ENCODE results near the gene SPATA16.

Gene SPATA16

DNA sequence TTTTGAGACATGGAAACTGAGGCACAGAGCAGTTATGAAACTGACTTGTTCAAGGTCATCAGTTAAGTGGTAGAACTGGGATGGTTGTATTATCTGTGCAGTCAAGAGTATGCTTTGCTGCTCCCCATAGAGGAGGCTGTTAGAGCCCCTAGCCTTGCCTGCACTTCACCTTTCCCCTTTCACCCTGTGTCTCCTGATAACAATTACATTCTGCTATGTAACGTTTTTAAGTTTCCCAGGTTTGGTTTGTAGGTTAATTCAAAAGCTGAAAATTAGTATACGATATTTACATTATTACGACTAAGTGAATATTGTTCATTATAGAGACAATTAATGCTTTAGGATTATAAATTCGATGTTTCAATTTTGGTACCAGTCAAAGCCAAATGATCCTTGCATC lies 300.6 kb downstream of the SPATA16 start:
- H3K4me3 ChIP-seq: no peak overlapping the region
- no peak overlapping the region for H3K27ac ChIP-seq
- DNase-seq: no peak
- no peaks in the 10 kb centered on the region for H3K4me1 ChIP-seq
- TF ChIP-seq, protein P1, sequence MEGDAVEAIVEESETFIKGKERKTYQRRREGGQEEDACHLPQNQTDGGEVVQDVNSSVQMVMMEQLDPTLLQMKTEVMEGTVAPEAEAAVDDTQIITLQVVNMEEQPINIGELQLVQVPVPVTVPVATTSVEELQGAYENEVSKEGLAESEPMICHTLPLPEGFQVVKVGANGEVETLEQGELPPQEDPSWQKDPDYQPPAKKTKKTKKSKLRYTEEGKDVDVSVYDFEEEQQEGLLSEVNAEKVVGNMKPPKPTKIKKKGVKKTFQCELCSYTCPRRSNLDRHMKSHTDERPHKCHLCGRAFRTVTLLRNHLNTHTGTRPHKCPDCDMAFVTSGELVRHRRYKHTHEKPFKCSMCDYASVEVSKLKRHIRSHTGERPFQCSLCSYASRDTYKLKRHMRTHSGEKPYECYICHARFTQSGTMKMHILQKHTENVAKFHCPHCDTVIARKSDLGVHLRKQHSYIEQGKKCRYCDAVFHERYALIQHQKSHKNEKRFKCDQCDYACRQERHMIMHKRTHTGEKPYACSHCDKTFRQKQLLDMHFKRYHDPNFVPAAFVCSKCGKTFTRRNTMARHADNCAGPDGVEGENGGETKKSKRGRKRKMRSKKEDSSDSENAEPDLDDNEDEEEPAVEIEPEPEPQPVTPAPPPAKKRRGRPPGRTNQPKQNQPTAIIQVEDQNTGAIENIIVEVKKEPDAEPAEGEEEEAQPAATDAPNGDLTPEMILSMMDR (IDR thresholded peaks at IDR 0.05): no peak
- intact Hi-C loops (cut with DNase I; ENCODE audit: low total_unique reads): no loop called here
- H3K27me3 ChIP-seq: no peaks in the 10 kb centered on the region
- no peaks in the 10 kb centered on the region for H3K9me3 ChIP-seq
- no peaks in the 10 kb centered on the region for H3K36me3 ChIP-seq

DNA sequence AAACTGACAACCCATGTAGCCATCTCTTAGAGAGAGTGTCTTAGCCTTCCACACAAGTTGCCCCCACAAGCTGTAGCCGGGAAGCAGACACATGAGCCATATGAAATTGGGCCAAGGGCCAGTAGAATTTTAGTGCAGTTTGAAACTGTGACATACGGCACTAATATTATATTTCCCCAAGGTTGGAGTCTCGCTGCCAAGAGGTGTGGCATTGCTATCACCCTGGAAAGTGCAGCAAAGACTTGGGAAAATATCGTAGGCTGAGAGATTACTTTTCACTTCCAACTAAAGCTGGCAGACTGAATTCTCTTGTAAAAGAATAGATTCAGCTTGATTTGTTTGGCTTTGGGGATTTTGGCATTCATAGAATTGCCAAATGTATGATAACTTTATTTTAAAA lies 301.4 kb downstream of the SPATA16 start:
- intact Hi-C loops (cut with DNase I; ENCODE audit: low total_unique reads): no loop called here
- TF ChIP-seq, protein P1 (IDR thresholded peaks at IDR 0.05): no peak
- Histone ChIP-seq H3K4me1 (no peaks in the 10 kb centered on the region), H3K9me3 (no peaks in the 10 kb centered on the region), H3K4me3 (no peak overlapping the region), H3K36me3 (no peaks in the 10 kb centered on the region), H3K27ac (no peak overlapping the region), H3K27me3 (no peaks in the 10 kb centered on the region)
- no peak for DNase-seq

Measured in tibial artery (tissue), 4 donors.